H1 (cell line): ENCODE measurements around the gene FXN. TPM values are rescaled to one million over a fixed set of nuclear protein-coding genes. Genes with fewer than 3 reads are reported as not detected.

Experiments
- CTCF ChIA-PET: fragments of 300-600 bp; sonication (Branson Sonifier 250); formaldehyde crosslinking; loops from one replicate; lab custom pipeline; 2021; ENCODE audit not compliant: partially characterized antibody; lab: Charles Lee
- POLR2A ChIA-PET: fragments of 300-600 bp; sonication (Branson Sonifier 250); formaldehyde crosslinking; loops from one replicate; lab custom pipeline; 2021; ENCODE audit warnings: inconsistent platforms; ENCODE audit not compliant: partially characterized antibody; lab: Charles Lee
- DNase-seq, 2 experiments: peaks; one replicate each; pipeline versions ENCODE4 v3.0.0 to v3.0.0-alpha.2; 2010 to 2022; ENCODE audit warnings: low spot score in 2 of 2, low read depth in 1 of 2, mixed read lengths in 1 of 2
- FAIRE-seq: peaks from 2 replicates; lab custom pipeline; 2011; peaks lifted over from hg19 to GRCh38; lab: Jason Lieb, UNC
- H2AFZ ChIP-seq: 2 replicates; pipeline ENCODE4 v1.8.1; 2012; ENCODE audit warnings: low read length, inconsistent platforms
- H2AK5ac ChIP-seq: 2 replicates; pipeline ENCODE4 v1.6.1; 2013; ENCODE audit warnings: low read depth, low read length
- H2BK120ac ChIP-seq: replicated peaks from 2 replicates; pipeline ENCODE3; 2013; ENCODE audit warnings: low read depth, low read length, inconsistent platforms
- H2BK12ac ChIP-seq: 2 replicates; pipeline ENCODE4 v1.6.1; 2013; ENCODE audit warnings: low read depth, low read length
- H2BK15ac ChIP-seq: 2 replicates; pipeline ENCODE4 v1.6.1; 2013; ENCODE audit warnings: low read length
- H2BK20ac ChIP-seq: 2 replicates; pipeline ENCODE4 v1.6.1; 2013; ENCODE audit warnings: low read length
- H2BK5ac ChIP-seq: 2 replicates; pipeline ENCODE4 v1.6.1; 2013; ENCODE audit warnings: low read depth, low read length
- H3K14ac ChIP-seq: 2 replicates; pipeline ENCODE4 v1.6.1; 2013; ENCODE audit warnings: inconsistent platforms; ENCODE audit not compliant: insufficient read length
- H3K18ac ChIP-seq: 2 replicates; pipeline ENCODE4 v1.6.1; 2013; ENCODE audit warnings: low read length; ENCODE audit errors: extremely low read depth
- H3K23ac ChIP-seq: 2 replicates; pipeline ENCODE4 v1.6.1; 2013; ENCODE audit warnings: inconsistent platforms; ENCODE audit not compliant: insufficient read length
- H3K23me2 ChIP-seq: 2 replicates; pipeline ENCODE4 v1.6.1; 2013; ENCODE audit warnings: low read depth, low read length
- H3K27ac ChIP-seq: 2 replicates; pipeline ENCODE4 v1.6.1; 2011; ENCODE audit warnings: low read depth, low read length, inconsistent platforms
- H3K27me3 ChIP-seq, 4 experiments: replicated peaks in 1 of 4; 1 replicate in 1 of 4; 2 replicates in 3 of 4; pipeline versions ENCODE4 v1.6.1 to v1.8.1; 2011 to 2013; ENCODE audit warnings: low read length in 3 of 4, mild to moderate bottlenecking in 3 of 4, inconsistent platforms in 2 of 4, mixed read lengths in 2 of 4, moderate library complexity in 1 of 4; ENCODE audit not compliant: control insufficient read depth in 3 of 4, insufficient read depth in 3 of 4; ENCODE audit errors: extremely low read depth in 1 of 4
- H3K36me3 ChIP-seq, 4 experiments: 2 replicates each; pipeline versions ENCODE4 v1.6.1 to v1.8.1; 2011 to 2013; ENCODE audit warnings: mild to moderate bottlenecking in 4 of 4, low read length in 3 of 4, moderate library complexity in 2 of 4, control low read depth in 1 of 4, inconsistent platforms in 1 of 4; ENCODE audit not compliant: insufficient read depth in 4 of 4, control insufficient read depth in 2 of 4
- H3K4ac ChIP-seq: replicated peaks from 2 replicates; pipeline ENCODE3; 2013; ENCODE audit warnings: low read length, low read depth, mixed read lengths, inconsistent platforms; ENCODE audit not compliant: insufficient read length
- H3K4me1 ChIP-seq, 4 experiments: replicated peaks in 1 of 4; 1 replicate in 1 of 4; 2 replicates in 3 of 4; pipeline versions ENCODE4 v1.6.1 to v1.8.1; 2011 to 2013; ENCODE audit warnings: low read length in 3 of 4, inconsistent platforms in 2 of 4, mixed read lengths in 1 of 4; ENCODE audit not compliant: insufficient read depth in 4 of 4, control insufficient read depth in 3 of 4
- H3K4me2 ChIP-seq, 2 experiments: 2 replicates each; pipeline versions ENCODE4 v1.6.1 to v1.8.1; 2011 to 2013; ENCODE audit warnings: low read depth in 2 of 2, low read length in 2 of 2, control low read depth in 1 of 2, inconsistent platforms in 1 of 2, mild to moderate bottlenecking in 1 of 2; ENCODE audit not compliant: insufficient read depth in 1 of 2
- H3K4me3 ChIP-seq, 4 experiments: fragments of 200-600, 300-600 bp in 1 of 4; sonication (generic), shearing (Covaris generic), sonication (Bioruptor Twin) in 1 of 4; 2 replicates each; pipeline versions ENCODE4 v1.5.1 to v1.8.1; 2011 to 2016; ENCODE audit warnings: low read length in 4 of 4, low read depth in 3 of 4, control low read depth in 2 of 4, inconsistent platforms in 2 of 4, mild to moderate bottlenecking in 2 of 4, mixed read lengths in 1 of 4, moderate library complexity in 1 of 4; ENCODE audit not compliant: insufficient read depth in 2 of 4; ENCODE audit errors: extremely low read depth in 1 of 4
- H3K56ac ChIP-seq: replicated peaks from 2 replicates; pipeline ENCODE3; 2013; ENCODE audit warnings: low read depth, mild to moderate bottlenecking, mixed read lengths, low read length, inconsistent platforms; ENCODE audit not compliant: insufficient read length
- H3K79me1 ChIP-seq: 2 replicates; pipeline ENCODE4 v1.6.1; 2013; ENCODE audit warnings: low read depth, low read length, control low read depth
- H3K79me2 ChIP-seq, 2 experiments: 2 replicates each; pipeline versions ENCODE4 v1.6.1 to v1.8.1; 2012 to 2013; ENCODE audit warnings: low read length in 2 of 2, mild to moderate bottlenecking in 2 of 2, inconsistent platforms in 1 of 2; ENCODE audit not compliant: insufficient read depth in 2 of 2, control insufficient read depth in 1 of 2
- H3K9ac ChIP-seq, 4 experiments: replicated peaks in 1 of 4; 1 replicate in 1 of 4; 2 replicates in 3 of 4; pipeline versions ENCODE4 v1.6.1 to v1.8.1; 2011 to 2013; ENCODE audit warnings: low read depth in 3 of 4, low read length in 3 of 4, control low read depth in 2 of 4, mild to moderate bottlenecking in 2 of 4, moderate library complexity in 2 of 4, inconsistent platforms in 1 of 4; ENCODE audit errors: extremely low read depth in 1 of 4
- H3K9me3 ChIP-seq, 2 experiments: 2 replicates each; pipeline versions ENCODE4 v1.6.1 to v1.8.1; 2012 to 2013; ENCODE audit warnings: mild to moderate bottlenecking in 2 of 2, moderate library complexity in 2 of 2, control low read depth in 1 of 2, inconsistent platforms in 1 of 2, low read depth in 1 of 2, low read length in 1 of 2, mixed read lengths in 1 of 2; ENCODE audit not compliant: insufficient read depth in 2 of 2
- H4K20me1 ChIP-seq, 2 experiments: replicated peaks in 1 of 2; 2 replicates each; pipeline versions ENCODE3 to v1.8.1; 2011 to 2013; ENCODE audit warnings: inconsistent platforms in 2 of 2, low read length in 2 of 2, mild to moderate bottlenecking in 1 of 2; ENCODE audit not compliant: insufficient read depth in 2 of 2, control insufficient read depth in 1 of 2
- H4K5ac ChIP-seq: 2 replicates; pipeline ENCODE4 v1.6.1; 2013; ENCODE audit warnings: low read length, low read depth, mixed read lengths, inconsistent platforms; ENCODE audit not compliant: insufficient read length
- H4K8ac ChIP-seq: 2 replicates; pipeline ENCODE4 v1.8.0; 2013; ENCODE audit warnings: mild to moderate bottlenecking, moderate library complexity, low read length, inconsistent platforms; ENCODE audit not compliant: insufficient read depth; ENCODE audit errors: extremely low read depth
- H4K91ac ChIP-seq: replicated peaks from 2 replicates; pipeline ENCODE3; 2013; ENCODE audit warnings: low read length, mixed read lengths, inconsistent platforms; ENCODE audit not compliant: insufficient read length
- MAX ChIP-seq: IDR thresholded peaks from 2 replicates; pipeline ENCODE4 v1.6.1; 2012; ENCODE audit warnings: inconsistent platforms
- WGBS, 2 experiments: shearing (Covaris generic) in 1 of 2; methylation state at CpG; one replicate each; pipeline versions ENCODE4 v1.1.6 to v1.1.7; 2013 to 2015; ENCODE audit warnings: low lambda C conversion rate in 2 of 2, mixed read lengths in 2 of 2, inconsistent platforms in 1 of 2, low coverage in 1 of 2, missing lambda C conversion rate in 1 of 2; ENCODE audit not compliant: insufficient replicate concordance in 2 of 2, insufficient coverage in 1 of 2, insufficient read length in 1 of 2; ENCODE audit errors: extremely low coverage in 1 of 2, missing lambda C conversion rate in 1 of 2; 5-methylcytosine and 5-hydroxymethylcytosine counted together
- polyA plus RNA-seq, 7 experiments: library from polyadenylated mRNA; depleted of rRNA in 3 of 7; stranded (reverse) in 5 of 7; unstranded in 2 of 7; fragments of >200 nt in 5 of 7; fragments of 200-250 nt in 2 of 7; gene quantifications; 1 replicate in 5 of 7; 2 replicates in 1 of 7; 4 replicates in 1 of 7; pipeline versions ENCODE4 v1.2.1 to v1.2.3, GENCODE V29; 2011 to 2013; ENCODE audit warnings: missing spikeins in 2 of 7, mixed read lengths in 2 of 7
- total RNA-seq: library from RNA; stranded (reverse); fragmentation: NEBNext Ultra II Directional; extraction: Animal tissue kit (Norgen Biotek cat#: 25700); gene quantifications from 2 replicates; pipeline ENCODE4 v1.2.1, GENCODE V29; 2021

FXN gene
- total and polyA plus RNA-seq, 2 of the 8 experiments (the other 6 are each of a cell fraction or from before 2014, with no cell fraction given) = 34.2 to 37.5 TPM

GRCh38 chr9:69093471-69094103 lies 58.0 kb downstream of the FXN start:
- H2AK5ac ChIP-seq = no peak overlapping the region
- H3K27me3 ChIP-seq = no peaks in the 10 kb centered on the region
- no peak overlapping the region for H4K5ac ChIP-seq
- H2BK120ac ChIP-seq = no peak overlapping the region
- no peak overlapping the region for H3K23ac ChIP-seq
- H4K20me1 ChIP-seq = no peaks in the 10 kb centered on the region
- no peak overlapping the region for H3K9ac ChIP-seq
- CTCF ChIA-PET = interaction anchor here (0.6 to 2.5 kb wide), 7 partner anchors 19 to 101 kb away, joined by 3 to 11 read pairs (median 4); no protein-coding TSS in a partner anchor
- H3K18ac ChIP-seq = no peak overlapping the region
- peaks cover 0 to 13% (median 8%) of the 10 kb centered on the region in 4 experiments; a peak in 6 of 7 replicates for H3K4me1 ChIP-seq
- H3K4ac ChIP-seq = peak overlapping the region; percentile 32
- H2AFZ ChIP-seq = no peak overlapping the region
- H3K9me3 ChIP-seq = no peaks in the 10 kb centered on the region
- H2BK15ac ChIP-seq = no peak overlapping the region
- no peak overlapping the region for H2BK20ac ChIP-seq
- H3K14ac ChIP-seq = no peak overlapping the region
- no peak overlapping the region for H2BK5ac ChIP-seq
- no peaks in the 10 kb centered on the region for H3K36me3 ChIP-seq
- WGBS, 2 experiments = 91% methylated on average over 7 of the region's 7 CpGs; no CpG with 5 or more reads in 1 of the 2 experiments
- H4K91ac ChIP-seq = no peak overlapping the region
- POLR2A ChIA-PET = interaction anchor here (0.9 to 2.0 kb wide), 3 partner anchors 18 to 28 kb away, joined by 3 to 11 read pairs (median 4); no protein-coding TSS in a partner anchor
- H3K79me1 ChIP-seq = no peaks in the 10 kb centered on the region
- H3K23me2 ChIP-seq = 0 out of 2 replicates have a peak, but pooled peaks cover 2% of the 10 kb centered on the region
- DNase-seq (no peak), FAIRE-seq (no peak)
- H2BK12ac ChIP-seq = no peak overlapping the region
- no peak overlapping the region for H3K56ac ChIP-seq
- no peak overlapping the region for H3K4me3 ChIP-seq
- no peak overlapping the region for H3K4me2 ChIP-seq
- TF ChIP-seq MAX = no peak
- no peak overlapping the region for H3K27ac ChIP-seq
- H4K8ac ChIP-seq = no peak overlapping the region
- H3K79me2 ChIP-seq = no peaks in the 10 kb centered on the region
